M059J (cell line): ENCODE measurements around the gene INPP5B. TPM values are rescaled to one million over a fixed set of nuclear protein-coding genes. Genes with fewer than 3 reads are reported as not detected.
A peak's percentile ranks its signal among the peaks of the same experiment; 100 is the strongest.
"Not testable (repeated sequence)": the region's sequence is repeated elsewhere in the genome, so short reads cannot be mapped to it uniquely, and the experiment has no call there.

Experiments used
- DNase-seq: peaks from one replicate; pipeline ENCODE4 v3.0.0-alpha.2; 2012; ENCODE audit warnings: low read depth
- total RNA-seq: library from RNA; depleted of rRNA; stranded (reverse); fragments of >200 nt; shearing (Covaris generic); gene quantifications from 2 replicates; pipeline ENCODE4 v1.2.3, GENCODE V29; 2014

The INPP5B gene
- total RNA-seq, 1 experiment from 2014 or later: 8.5 TPM

GRCh38 chr1:37948166-37948565, 1.3 kb upstream of the INPP5B start:
- DNase-seq: no peak

- no peak for DNase-seq
These were observed 511 bp upstream of the INPP5B start for GRCh38 chr1:37947364-37947763.

- DNase-seq: no peak
These were observed 830 bp downstream of the INPP5B start for GRCh38 chr1:37945743-37946702.

- DNase-seq: no peak
These were observed 1.6 kb downstream of the INPP5B start for GRCh38 chr1:37945251-37945650.

GRCh38 chr1:37944816-37945215, 2.0 kb downstream of the INPP5B start:
- DNase-seq: no peak

GRCh38 chr1:37944086-37944763, 2.6 kb downstream of the INPP5B start:
- DNase-seq: peak; percentile 58

- no peak for DNase-seq
These were observed 6.4 kb downstream of the INPP5B start for GRCh38 chr1:37940299-37940947.

- not testable (repeated sequence) for DNase-seq
These were observed 10.1 kb downstream of the INPP5B start for GRCh38 chr1:37936760-37937159.

- peak; percentile 83 for DNase-seq
These were observed 14.1 kb downstream of the INPP5B start for GRCh38 chr1:37932759-37933158.

- peak; percentile 97 for DNase-seq
These were observed 15.3 kb downstream of the INPP5B start for GRCh38 chr1:37931361-37932158.

GRCh38 chr1:37931102-37931360, 15.8 kb downstream of the INPP5B start:
- no peak for DNase-seq

- peak; percentile 35 for DNase-seq
These were observed 16.4 kb downstream of the INPP5B start for GRCh38 chr1:37930246-37931101.

GRCh38 chr1:37926038-37926924, 20.6 kb downstream of the INPP5B start:
- peak; percentile 54 for DNase-seq

- no peak for DNase-seq
These were observed 21.5 kb downstream of the INPP5B start for GRCh38 chr1:37925316-37925715.

GRCh38 chr1:37923551-37923889, 23.3 kb downstream of the INPP5B start:
- DNase-seq: no peak

GRCh38 chr1:37922767-37923550, 23.9 kb downstream of the INPP5B start:
- DNase-seq: no peak

GRCh38 chr1:37919277-37919676, 27.6 kb downstream of the INPP5B start:
- DNase-seq: peak; percentile 37

GRCh38 chr1:37915476-37916093, 31.3 kb downstream of the INPP5B start:
- DNase-seq: no peak
